ENCODE results near the gene C1QL1. TPM values are rescaled to one million over a fixed set of nuclear protein-coding genes. Genes with fewer than 3 reads are reported as not detected.
"Not testable (repeated sequence)": the region's sequence is repeated elsewhere in the genome, so short reads cannot be mapped to it uniquely, and the experiment has no call there.

C1QL1 gene
- polyA plus RNA-seq, 1 experiment, result 0.50 TPM

DNA sequence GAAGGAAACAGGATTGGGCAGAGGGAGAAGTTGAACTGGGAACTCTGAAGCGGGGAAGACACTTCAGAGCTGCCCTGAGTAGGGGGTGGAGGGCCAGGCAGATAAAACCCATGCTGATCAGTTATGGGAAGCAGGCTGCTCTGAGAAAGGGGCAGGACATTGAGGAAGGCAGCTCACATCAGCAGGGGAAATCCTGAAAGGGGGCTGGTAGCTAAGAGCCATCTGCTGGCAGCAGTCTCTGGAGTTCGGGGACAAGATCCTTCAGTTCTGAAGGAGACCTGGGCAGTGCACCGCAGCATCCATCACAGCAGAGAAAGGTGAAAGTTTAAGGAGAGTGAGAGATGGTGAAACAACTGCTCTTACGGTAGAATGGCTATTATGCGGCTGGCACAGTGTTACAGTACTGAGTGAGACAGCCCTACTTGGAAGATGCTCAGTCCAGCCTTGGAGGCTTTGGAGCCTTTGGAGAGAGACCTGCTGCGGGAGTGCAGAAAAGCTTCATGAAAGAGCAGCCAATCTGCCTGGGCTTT, 15.1 kb downstream of the C1QL1 start:
- Histone ChIP-seq H3K4me3 (ENCODE audit: low read depth, low read length) (no peak overlapping the region), H3K36me3 (ENCODE audit: control insufficient read depth, insufficient read depth, low read length) (no peaks in the 10 kb centered on the region), H3K27me3 (ENCODE audit: control insufficient read depth, insufficient read depth, low read length) (peaks cover 6% of the 10 kb centered on the region)
- no peak for DNase-seq (ENCODE audit: low read depth)
- ChIA-PET POLR2A (no interaction called here), CTCF (no interaction called here)
- no peak for TF ChIP-seq CTCF (IDR thresholded peaks at IDR 0.05; ENCODE audit: insufficient read depth, low read depth, low read length)

DNA sequence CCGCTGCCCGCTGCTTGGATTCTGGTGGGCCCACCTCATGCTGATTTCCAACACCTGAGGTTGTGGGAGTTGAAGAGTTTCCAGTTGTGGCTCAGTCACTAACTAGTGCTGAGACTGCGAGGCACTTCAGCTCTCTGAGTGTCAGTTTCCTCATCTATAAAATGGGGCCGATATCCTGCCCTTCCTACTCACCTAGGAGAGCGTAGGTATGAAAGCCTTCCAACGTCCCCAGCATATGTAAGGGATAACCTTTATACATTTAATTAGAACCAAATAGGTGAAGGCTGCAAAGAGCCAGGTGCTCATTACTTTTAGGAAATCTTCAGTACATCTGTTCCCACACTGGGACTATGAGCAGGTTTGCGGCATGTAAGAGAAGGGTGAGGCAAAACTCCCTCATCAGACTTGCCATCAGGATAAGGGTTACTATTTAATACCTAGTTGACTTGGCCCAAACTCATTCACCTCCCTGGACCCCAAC, 19.7 kb downstream of the C1QL1 start:
- no peak for TF ChIP-seq CTCF (IDR thresholded peaks at IDR 0.05; ENCODE audit: insufficient read depth, low read depth, low read length)
- CTCF ChIA-PET, result no interaction called here
- POLR2A ChIA-PET, result no interaction called here
- Histone ChIP-seq H3K4me3 (ENCODE audit: low read depth, low read length) (peak overlapping the region; percentile 81), H3K27me3 (ENCODE audit: control insufficient read depth, insufficient read depth, low read length) (no peaks in the 10 kb centered on the region), H3K36me3 (ENCODE audit: control insufficient read depth, insufficient read depth, low read length) (no peaks in the 10 kb centered on the region)
- DNase-seq (ENCODE audit: low read depth), result no peak

DNA sequence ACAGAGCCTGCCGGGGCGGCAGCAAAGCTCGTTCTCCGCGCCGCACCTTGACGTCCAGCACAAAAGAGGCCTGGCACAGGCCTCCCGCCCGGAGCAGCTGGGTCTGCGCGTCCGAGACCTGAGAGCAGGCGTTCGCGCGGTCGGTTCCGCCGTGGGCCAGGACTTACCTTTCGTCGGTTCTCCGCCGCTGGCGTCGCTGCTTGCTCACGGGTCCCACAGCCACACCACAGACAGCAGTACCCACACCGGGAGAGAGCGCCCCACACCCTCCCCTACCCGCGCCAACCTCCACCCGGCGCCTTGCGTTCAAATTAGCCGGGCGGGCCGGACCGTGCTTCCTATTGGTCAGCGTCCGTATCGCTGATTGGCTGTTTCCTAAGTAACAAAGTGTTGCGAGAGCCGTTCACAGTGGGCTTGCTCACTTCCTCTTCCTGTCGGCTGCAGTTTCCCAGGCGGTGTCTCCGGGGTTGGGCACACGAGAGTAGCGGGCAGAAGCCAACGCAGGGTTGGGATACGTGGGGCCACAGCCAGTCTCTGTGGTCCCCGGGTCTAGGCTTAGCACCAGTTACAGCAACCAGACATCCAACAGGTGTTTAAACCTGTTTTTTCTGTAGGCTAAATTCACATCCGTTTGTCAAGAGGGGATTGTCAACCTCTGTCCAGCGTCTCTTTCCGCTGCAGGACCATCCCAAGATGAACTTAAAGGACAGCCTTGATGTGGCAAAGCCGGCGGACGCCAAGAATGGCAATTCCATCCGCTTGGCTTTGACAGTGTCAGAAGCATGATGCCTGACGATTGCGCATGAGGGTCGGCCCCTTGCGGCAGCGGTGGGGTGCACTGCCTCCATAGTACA, 20.4 kb downstream of the C1QL1 start, which contains the start of gene KIF18B:
Gene KIF18B, minus strand, starts transcription at position 313 of the 854 bp plus-strand sequence. CDS start 11,429 bp downstream, outside the sequence.
- peak; percentile 60 for DNase-seq (ENCODE audit: low read depth)
- no peak for TF ChIP-seq CTCF (IDR thresholded peaks at IDR 0.05; ENCODE audit: insufficient read depth, low read depth, low read length)
- H3K36me3 ChIP-seq (ENCODE audit: control insufficient read depth, insufficient read depth, low read length), result no peaks in the 10 kb centered on the region
- CTCF ChIA-PET, result no interaction called here
- POLR2A ChIA-PET, result no interaction called here
- peak within 1 kb of the TSS; percentile 81 for H3K4me3 ChIP-seq (ENCODE audit: low read depth, low read length)
- no peaks in the 10 kb centered on the region for H3K27me3 ChIP-seq (ENCODE audit: control insufficient read depth, insufficient read depth, low read length)

DNA sequence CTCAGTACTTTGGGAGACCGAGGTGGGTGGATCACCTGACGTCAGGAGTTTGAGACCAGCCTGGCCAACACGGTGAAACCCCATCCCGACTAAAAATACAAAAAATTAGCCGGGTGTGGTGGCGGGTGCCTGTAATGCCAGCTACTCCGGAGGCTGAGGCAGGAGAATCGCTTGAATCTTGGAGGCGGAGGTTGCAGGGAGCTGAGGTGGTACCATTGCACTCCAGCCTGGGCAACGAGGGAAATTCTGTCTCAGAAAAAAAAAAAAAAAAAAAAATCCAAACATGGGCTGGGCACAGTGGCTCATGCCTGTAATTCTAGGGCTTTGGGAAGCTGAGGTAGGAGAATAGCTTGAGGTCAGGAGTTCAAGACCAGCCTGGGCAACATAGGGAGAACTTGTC, 22.5 kb downstream of the C1QL1 start:
- H3K4me3 ChIP-seq (ENCODE audit: low read depth, low read length); H3K27me3 ChIP-seq (ENCODE audit: control insufficient read depth, insufficient read depth, low read length): not testable (repeated sequence)
- CTCF ChIA-PET, result interaction anchor here (1.0 to 1.1 kb wide), 2 partner anchors 77 to 154 kb away, joined by 3 read pairs; no protein-coding TSS in a partner anchor

GRCh38 chr17:44942456-44942855, 25.6 kb downstream of the C1QL1 start:
- POLR2A ChIA-PET, result no interaction called here
- Histone ChIP-seq H3K4me3 (ENCODE audit: low read depth, low read length) (no peak overlapping the region), H3K27me3 (ENCODE audit: control insufficient read depth, insufficient read depth, low read length) (no peaks in the 10 kb centered on the region), H3K36me3 (ENCODE audit: control insufficient read depth, insufficient read depth, low read length) (no peaks in the 10 kb centered on the region)
- no peak for DNase-seq (ENCODE audit: low read depth)
- TF ChIP-seq CTCF (IDR thresholded peaks at IDR 0.05; ENCODE audit: insufficient read depth, low read depth, low read length), result no peak
- CTCF ChIA-PET, result interaction anchor here (1.1 to 4.7 kb wide), 5 partner anchors 22 to 193 kb away, joined by 3 to 30 read pairs (median 4); partner anchors contain the start of gene ACBD4

More for the DNA sequence above, 22.5 kb downstream of the C1QL1 start:
- POLR2A ChIA-PET; H3K36me3 ChIP-seq (ENCODE audit: control insufficient read depth, insufficient read depth, low read length); DNase-seq (ENCODE audit: low read depth): not testable (repeated sequence)
